Muscle layer of colon (tissue), 2 donors: ENCODE data around the gene SPTB.
"Not testable (repeated sequence)": the region's sequence is repeated elsewhere in the genome, so short reads cannot be mapped to it uniquely, and the experiment has no call there.

Experiments
- H3K27ac ChIP-seq: one replicate; pipeline ENCODE4 v1.7.0; 2013; ENCODE audit warnings: low read depth, mild to moderate bottlenecking, low read length, moderate library complexity
- H3K27me3 ChIP-seq, 2 donors: one replicate each; pipeline ENCODE4 v1.7.0; 2013; ENCODE audit warnings: low read length in 2 of 2, mild to moderate bottlenecking in 2 of 2; ENCODE audit not compliant: insufficient read depth in 2 of 2, control insufficient read depth in 1 of 2
- H3K36me3 ChIP-seq: one replicate; pipeline ENCODE4 v1.7.0; 2013; ENCODE audit warnings: mild to moderate bottlenecking, low read length; ENCODE audit not compliant: insufficient read depth
- H3K4me1 ChIP-seq: one replicate; pipeline ENCODE4 v1.7.0; 2013; ENCODE audit warnings: mild to moderate bottlenecking, low read length; ENCODE audit not compliant: insufficient read depth
- H3K4me3 ChIP-seq, 2 donors: one replicate each; pipeline ENCODE4 v1.7.0; 2013; ENCODE audit warnings: low read length in 2 of 2, low read depth in 1 of 2, mild to moderate bottlenecking in 1 of 2, moderate library complexity in 1 of 2
- H3K9ac ChIP-seq: one replicate; pipeline ENCODE4 v1.7.0; 2013; ENCODE audit warnings: low read length
- H3K9me3 ChIP-seq: one replicate; pipeline ENCODE4 v1.7.0; 2013; ENCODE audit warnings: mild to moderate bottlenecking, low read length
- donor health status: abdominal sarcoma.
- donor health status: Adenocarcinoma of cecum.

SPTB gene

DNA sequence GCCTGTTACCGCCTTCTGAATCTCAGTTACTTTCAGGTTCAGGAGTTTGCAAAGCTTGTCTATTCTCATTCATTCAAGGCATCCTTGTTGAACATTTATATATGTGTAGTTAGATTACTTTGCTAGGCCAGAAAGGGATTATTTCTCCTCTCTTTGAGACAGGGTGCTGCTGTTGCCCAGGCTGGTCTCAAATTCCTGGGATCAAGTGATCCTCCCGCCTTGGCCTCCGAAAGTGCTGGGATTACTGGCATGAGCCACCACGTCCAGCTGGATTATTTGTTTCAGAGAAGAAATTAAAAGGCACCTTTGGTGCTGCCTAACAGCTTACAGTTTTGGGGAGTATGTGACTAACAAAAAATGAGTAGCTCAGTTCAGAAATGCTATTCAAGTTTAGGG lies 35.3 kb upstream of the SPTB start:
- Histone ChIP-seq H3K27me3 (no peaks in the 10 kb centered on the region), H3K9ac (peak overlapping the region; percentile 99), H3K36me3 (no peaks in the 10 kb centered on the region), H3K4me3 (peak overlapping the region; percentile 75 to 99), H3K9me3 (no peaks in the 10 kb centered on the region), H3K4me1 (peaks cover 13% of the 10 kb centered on the region), H3K27ac (peak overlapping the region; percentile 79)

DNA sequence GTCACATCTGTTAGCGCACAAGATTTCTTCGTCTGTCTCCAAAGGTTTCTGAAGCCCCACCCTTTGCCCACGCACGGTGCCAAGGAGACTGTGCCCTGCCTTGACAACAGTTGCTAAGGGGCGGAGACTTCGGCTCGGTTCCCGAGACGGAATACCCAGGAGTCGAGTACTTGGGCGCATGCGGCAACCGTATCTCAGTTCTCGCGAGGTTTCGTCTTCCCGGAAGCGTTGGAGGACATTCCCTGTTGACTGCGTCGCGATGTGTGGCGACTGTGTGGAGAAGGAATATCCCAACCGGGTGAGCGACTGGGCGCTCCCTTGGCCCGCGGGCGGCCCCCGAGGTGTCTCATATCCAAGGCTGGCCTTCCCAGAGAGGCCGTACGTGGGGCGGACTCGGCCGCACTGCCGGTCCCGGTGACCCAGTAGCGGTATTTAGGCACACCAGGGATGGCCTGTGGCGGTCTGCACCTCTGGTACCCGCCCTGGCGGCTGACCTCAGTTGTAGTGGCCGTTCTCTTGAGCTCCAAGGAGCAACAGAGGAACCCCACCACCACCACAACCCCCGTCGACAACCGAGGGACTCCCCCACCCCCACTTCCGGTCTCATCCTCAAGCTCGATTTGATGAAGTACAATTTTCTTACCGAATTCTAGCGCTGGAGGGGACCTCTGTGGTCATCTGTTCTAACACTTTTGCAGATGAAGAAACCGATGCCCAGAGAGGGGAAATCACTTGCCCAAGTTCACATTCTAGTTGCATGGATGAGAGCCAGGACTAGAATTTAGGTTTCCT lies 34.7 kb upstream of the SPTB start, which contains the start of gene CHURC1:
TSS of gene CHURC1 (plus strand) at position 219 of the 792 bp plus-strand sequence. CDS start at position 260, 41 bp downstream.
- H3K4me3 ChIP-seq, result peak within 1 kb of the TSS; percentile 75 to 99
- no peaks in the 10 kb centered on the region for H3K36me3 ChIP-seq
- H3K4me1 ChIP-seq, result peaks cover 13% of the 10 kb centered on the region
- peak within 1 kb of the TSS; percentile 99 for H3K9ac ChIP-seq
- H3K27ac ChIP-seq, result peak within 1 kb of the TSS; percentile 79
- no peaks in the 10 kb centered on the region for H3K9me3 ChIP-seq
- H3K27me3 ChIP-seq, result no peaks in the 10 kb centered on the region

DNA sequence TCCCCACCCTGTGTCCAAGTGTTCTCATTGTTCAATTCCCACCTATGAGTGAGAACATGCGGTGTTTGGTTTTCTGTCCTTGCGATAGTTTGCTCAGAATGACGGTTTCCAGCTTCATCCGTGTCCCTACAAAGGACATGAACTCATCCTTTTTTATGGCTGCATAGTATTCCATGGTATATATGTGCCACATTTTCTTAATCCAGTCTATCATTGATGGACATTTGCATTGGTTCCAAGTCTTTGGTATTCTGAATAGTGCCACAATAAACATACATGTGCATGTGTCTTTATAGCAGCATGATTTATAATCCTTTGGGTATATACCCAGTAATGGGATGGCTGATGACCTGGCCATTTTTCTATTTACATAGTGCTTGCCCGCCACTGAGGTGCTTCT lies 33.8 kb upstream of the SPTB start:
- H3K36me3 ChIP-seq, H3K9ac ChIP-seq, H3K27ac ChIP-seq, H3K27me3 ChIP-seq, H3K9me3 ChIP-seq: not testable (repeated sequence)
- H3K4me3 ChIP-seq, result peak overlapping the region in 1 of 2 donors; percentile 99
- peaks cover 13% of the 10 kb centered on the region for H3K4me1 ChIP-seq

DNA sequence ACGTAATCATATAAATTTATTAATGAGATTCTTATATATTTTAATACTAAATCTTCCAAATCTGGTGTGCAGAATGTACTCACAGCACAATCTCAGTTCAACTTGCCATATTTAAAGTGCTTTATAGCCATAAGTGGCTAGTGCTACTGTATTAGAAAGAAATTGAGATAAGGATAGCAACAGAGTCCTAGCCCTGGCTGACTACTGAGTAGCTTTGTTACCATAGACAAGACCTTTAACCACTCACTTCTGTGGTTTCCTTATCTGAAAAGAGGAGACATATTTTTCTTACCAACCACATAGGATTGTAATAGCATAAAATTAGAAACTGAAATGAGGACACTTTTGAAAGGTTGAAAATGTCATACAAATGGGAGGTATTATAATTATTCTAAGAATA lies 32.6 kb upstream of the SPTB start:
- Histone ChIP-seq H3K4me3 (no peak overlapping the region), H3K36me3 (no peaks in the 10 kb centered on the region), H3K4me1 (peaks cover 13% of the 10 kb centered on the region), H3K9ac (no peak overlapping the region), H3K27ac (no peak overlapping the region), H3K27me3 (no peaks in the 10 kb centered on the region), H3K9me3 (no peaks in the 10 kb centered on the region)

DNA sequence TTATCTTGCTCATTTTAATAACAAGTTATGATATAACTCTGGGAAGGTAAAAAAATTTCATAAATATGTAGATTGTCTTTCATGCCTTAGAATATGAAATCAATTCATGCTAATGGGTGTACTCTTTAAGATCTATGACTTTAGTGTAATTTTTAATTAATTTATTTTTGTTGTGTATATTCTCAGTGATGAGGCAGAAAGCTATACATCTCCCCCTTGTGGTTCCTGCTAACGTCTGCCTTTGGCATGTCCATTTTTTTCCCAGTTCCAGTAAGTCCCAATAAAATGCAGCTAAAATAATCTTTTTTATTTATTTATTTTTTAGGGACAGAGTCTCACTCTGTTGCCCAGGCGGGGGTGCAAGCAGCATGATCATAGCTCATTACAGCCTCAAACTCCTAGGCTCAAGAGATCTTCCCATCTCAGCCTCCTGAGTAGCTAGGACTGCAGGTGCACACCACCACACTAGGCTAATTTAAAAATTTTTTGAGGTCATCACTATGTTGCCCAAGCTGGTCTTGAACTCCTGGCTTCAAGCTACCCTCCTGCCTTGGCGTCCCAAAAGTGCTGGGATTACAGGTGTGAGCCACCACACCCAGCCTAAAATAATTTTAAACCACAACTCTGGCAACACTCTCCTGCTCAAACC lies 31.3 kb upstream of the SPTB start:
- Histone ChIP-seq H3K36me3 (no peaks in the 10 kb centered on the region), H3K27ac (no peak overlapping the region), H3K9me3 (no peaks in the 10 kb centered on the region), H3K4me3 (no peak overlapping the region), H3K4me1 (peaks cover 11% of the 10 kb centered on the region), H3K27me3 (no peaks in the 10 kb centered on the region), H3K9ac (no peak overlapping the region)

DNA sequence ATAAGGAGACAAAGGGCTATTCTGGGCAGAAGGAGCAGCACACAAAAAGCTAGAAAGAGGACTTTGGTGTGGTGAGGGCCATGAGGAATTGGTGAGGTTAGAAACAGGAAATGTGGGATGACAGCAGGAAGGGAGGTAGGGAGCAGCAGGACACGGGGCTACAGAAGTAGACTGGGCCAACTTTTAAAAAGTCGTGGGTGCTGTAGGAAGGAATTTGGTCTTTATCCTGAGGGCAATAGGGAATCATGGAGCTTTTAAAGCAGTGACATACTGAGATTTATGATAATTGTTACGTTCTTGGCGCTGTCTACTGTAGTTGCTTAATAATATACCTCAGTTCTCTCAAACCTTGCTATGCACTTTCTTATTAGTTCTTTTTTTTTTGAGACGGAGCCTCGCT lies 26.3 kb upstream of the SPTB start:
- Histone ChIP-seq H3K9ac (no peak overlapping the region), H3K27ac (no peak overlapping the region), H3K9me3 (no peaks in the 10 kb centered on the region), H3K4me3 (no peak overlapping the region), H3K27me3 (no peaks in the 10 kb centered on the region), H3K4me1 (no peaks in the 10 kb centered on the region), H3K36me3 (no peaks in the 10 kb centered on the region)

DNA sequence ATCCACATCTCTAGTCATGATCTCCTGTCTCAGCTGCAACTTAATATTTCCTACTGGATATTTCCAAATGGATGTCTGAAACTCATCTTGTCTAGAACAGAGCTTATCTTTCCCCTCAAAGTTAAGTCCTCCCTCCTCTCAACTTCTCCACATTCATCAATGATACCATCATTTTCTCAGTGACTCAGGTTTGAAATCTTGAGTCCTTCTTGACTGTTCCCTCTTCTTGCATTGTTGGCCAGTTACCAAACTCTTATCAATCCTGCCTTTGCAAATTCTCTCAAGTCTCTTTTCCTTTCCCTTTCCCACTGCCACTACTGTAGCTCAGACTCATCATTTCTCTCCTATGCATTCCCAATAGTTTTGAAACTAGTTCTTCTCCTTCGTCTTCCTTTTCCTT lies 20.3 kb upstream of the SPTB start:
- Histone ChIP-seq H3K9me3 (no peaks in the 10 kb centered on the region), H3K4me1 (no peaks in the 10 kb centered on the region), H3K36me3 (no peaks in the 10 kb centered on the region), H3K27me3 (no peaks in the 10 kb centered on the region), H3K4me3 (no peak overlapping the region), H3K27ac (no peak overlapping the region), H3K9ac (no peak overlapping the region)

DNA sequence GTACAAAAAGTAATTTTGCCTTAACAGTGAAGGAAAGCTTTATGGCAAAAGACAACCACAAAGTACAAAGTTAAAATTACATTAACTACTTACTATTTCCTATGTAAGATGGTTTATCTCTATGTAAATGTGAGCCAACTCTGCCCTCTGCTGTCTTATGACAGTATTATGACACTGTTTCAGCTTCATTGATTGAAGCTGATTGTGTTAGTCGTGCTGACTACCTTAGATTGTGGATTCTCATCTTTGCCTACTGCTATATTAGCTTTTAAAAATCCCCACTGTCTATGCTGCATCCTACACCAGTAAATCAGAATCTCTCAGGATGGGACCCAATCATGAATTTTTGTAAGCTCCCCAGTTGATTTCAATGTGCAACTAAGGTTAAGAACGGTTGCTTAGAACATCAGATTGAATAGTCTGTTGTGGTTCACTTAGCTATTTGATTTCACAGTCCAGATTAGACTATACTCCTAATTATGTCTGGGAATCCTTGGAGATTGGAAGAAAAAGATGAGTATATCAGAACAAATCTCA lies 12.2 kb upstream of the SPTB start:
- no peak overlapping the region for H3K4me3 ChIP-seq
- no peaks in the 10 kb centered on the region for H3K9me3 ChIP-seq
- H3K27ac ChIP-seq, result no peak overlapping the region
- no peaks in the 10 kb centered on the region for H3K4me1 ChIP-seq
- H3K9ac ChIP-seq, result no peak overlapping the region
- H3K27me3 ChIP-seq, result no peaks in the 10 kb centered on the region
- no peaks in the 10 kb centered on the region for H3K36me3 ChIP-seq

DNA sequence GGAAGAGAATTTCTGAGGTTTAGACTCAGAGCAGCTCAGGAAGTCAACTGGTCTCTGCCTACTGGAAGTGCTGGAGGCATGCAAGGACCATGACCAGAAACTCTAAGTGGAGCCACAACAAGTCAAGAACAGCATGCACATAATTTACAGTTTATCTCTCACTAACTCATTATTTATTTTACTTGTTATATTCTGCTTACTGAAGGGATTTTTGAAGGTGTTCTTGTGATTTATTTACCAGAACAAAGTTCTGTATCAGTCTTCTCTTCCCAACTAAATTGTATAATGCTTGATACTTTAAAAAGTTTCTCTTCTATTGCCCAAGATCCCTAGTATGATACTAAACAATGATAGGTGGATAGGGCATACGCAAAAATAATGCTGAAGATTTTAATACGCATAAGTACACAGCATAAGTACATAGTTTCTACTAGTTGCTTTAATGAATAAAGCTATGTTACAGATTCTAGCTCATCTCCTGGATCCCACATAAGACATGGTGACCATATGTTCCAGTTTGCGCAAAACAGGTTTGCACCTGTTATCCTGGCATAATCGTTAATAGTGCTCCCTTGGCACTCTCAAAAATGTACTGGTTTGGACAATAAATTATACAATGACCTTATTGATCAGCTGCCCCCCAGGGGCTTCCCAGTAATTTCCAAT lies 11.6 kb upstream of the SPTB start:
- H3K9me3 ChIP-seq, result no peaks in the 10 kb centered on the region
- no peak overlapping the region for H3K4me3 ChIP-seq
- H3K27me3 ChIP-seq, result no peaks in the 10 kb centered on the region
- no peak overlapping the region for H3K27ac ChIP-seq
- H3K4me1 ChIP-seq, result no peaks in the 10 kb centered on the region
- H3K36me3 ChIP-seq, result no peaks in the 10 kb centered on the region
- H3K9ac ChIP-seq, result no peak overlapping the region

DNA sequence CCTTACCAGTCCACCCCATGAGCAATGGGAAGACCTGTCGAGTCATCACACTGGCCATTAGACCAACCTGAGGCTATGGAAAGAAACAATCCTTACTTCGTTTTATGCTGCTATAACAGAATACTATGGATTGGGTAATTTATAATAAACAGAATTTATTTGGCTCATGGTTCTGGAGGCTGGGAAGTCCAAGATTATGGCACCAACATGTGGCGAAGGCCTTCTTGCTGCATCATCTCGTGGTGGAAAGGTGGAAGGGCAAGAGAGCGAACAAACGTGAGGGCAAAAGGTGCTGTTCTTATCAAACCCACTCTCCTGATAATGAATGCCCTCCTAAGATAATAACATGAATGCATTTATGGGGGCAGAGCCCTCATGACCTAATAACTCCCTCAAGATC lies 9.6 kb upstream of the SPTB start:
- Histone ChIP-seq H3K9me3 (no peaks in the 10 kb centered on the region), H3K27me3 (no peaks in the 10 kb centered on the region)

DNA sequence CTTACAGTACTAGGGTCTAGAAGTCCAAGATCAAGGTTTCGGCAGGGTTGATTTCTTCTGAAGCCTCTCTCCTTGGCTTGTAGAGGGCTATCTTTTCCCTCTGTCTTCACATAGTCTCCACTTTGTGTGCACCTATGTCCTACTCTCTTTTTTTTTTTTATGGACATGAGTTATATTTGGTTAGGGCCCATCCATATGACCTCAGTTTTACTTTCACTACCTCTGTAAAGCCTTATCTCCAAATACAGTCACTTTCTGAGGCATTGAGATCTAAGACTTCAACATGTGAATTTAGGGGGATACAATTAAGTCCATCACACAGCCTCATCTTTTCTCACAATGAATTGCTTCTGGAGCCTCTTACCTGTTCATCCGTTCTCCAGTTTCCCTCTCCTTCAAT lies 5.9 kb upstream of the SPTB start:
- no peak overlapping the region for H3K27ac ChIP-seq

More for the DNA sequence above, 9.6 kb upstream of the SPTB start:
- Histone ChIP-seq H3K9ac (no peak overlapping the region), H3K36me3 (no peaks in the 10 kb centered on the region), H3K27ac (no peak overlapping the region), H3K4me1 (no peaks in the 10 kb centered on the region), H3K4me3 (no peak overlapping the region)

More for the DNA sequence above, 5.9 kb upstream of the SPTB start:
- H3K9me3 ChIP-seq, result no peaks in the 10 kb centered on the region
- H3K36me3 ChIP-seq, result no peaks in the 10 kb centered on the region
- no peaks in the 10 kb centered on the region for H3K4me1 ChIP-seq
- no peak overlapping the region for H3K4me3 ChIP-seq
- no peak overlapping the region for H3K9ac ChIP-seq
- H3K27me3 ChIP-seq, result peaks cover 6 to 7% of the 10 kb centered on the region in 2 donors
